Left ventricle myocardium inferior (tissue), 1 donor: Measurements from ENCODE around the gene MORF4L1. TPM values are rescaled to one million over a fixed set of nuclear protein-coding genes. Genes with fewer than 3 reads are reported as not detected.

Experiments
- DNase-seq: peaks from one replicate; pipeline ENCODE4 v3.0.0-alpha.2; 2020
- H3K27ac ChIP-seq: fragments of 200-600 bp; replicated peaks from 2 replicates; pipeline ENCODE4 v1.8.0; 2021
- H3K27me3 ChIP-seq: fragments of 200-600 bp; 2 replicates; pipeline ENCODE4 v1.8.0; 2021; ENCODE audit warnings: low read depth
- H3K36me3 ChIP-seq: fragments of 200-600 bp; 2 replicates; pipeline ENCODE4 v1.8.0; 2021
- H3K4me1 ChIP-seq: fragments of 200-600 bp; 2 replicates; pipeline ENCODE4 v1.8.0; 2021
- H3K4me3 ChIP-seq: fragments of 200-600 bp; 2 replicates; pipeline ENCODE4 v1.8.0; 2021; ENCODE audit warnings: mild to moderate bottlenecking, moderate library complexity
- H3K9me3 ChIP-seq: fragments of 200-600 bp; replicated peaks from 2 replicates; pipeline ENCODE4 v1.8.0; 2021
- intact Hi-C: fragments of 100-400 bp; cut with micrococcal nuclease; formaldehyde crosslinking; loops from one replicate; pipeline ENCODE4 v1.11.0; 2022
- total RNA-seq: library from RNA; stranded (reverse); fragmentation: NEBNext Ultra II Directional; extraction: Animal tissue kit (Norgen Biotek cat#: 25700); gene quantifications from one replicate; pipeline ENCODE4 v1.2.1, GENCODE V29; 2021
- TF ChIP-seq, protein P1 (sequence below): fragments of 200-600 bp; IDR thresholded peaks from 2 replicates; pipeline ENCODE4 v1.8.0; 2021; ENCODE audit warnings: antibody characterized with exemption, mild to moderate bottlenecking, borderline replicate concordance
- donor health status: DM: no; HTN: yes; CAD: no; lungs with severe emphysema.

MORF4L1 gene
- total RNA-seq, 1 donor from 2014 or later = 310 TPM

DNA sequence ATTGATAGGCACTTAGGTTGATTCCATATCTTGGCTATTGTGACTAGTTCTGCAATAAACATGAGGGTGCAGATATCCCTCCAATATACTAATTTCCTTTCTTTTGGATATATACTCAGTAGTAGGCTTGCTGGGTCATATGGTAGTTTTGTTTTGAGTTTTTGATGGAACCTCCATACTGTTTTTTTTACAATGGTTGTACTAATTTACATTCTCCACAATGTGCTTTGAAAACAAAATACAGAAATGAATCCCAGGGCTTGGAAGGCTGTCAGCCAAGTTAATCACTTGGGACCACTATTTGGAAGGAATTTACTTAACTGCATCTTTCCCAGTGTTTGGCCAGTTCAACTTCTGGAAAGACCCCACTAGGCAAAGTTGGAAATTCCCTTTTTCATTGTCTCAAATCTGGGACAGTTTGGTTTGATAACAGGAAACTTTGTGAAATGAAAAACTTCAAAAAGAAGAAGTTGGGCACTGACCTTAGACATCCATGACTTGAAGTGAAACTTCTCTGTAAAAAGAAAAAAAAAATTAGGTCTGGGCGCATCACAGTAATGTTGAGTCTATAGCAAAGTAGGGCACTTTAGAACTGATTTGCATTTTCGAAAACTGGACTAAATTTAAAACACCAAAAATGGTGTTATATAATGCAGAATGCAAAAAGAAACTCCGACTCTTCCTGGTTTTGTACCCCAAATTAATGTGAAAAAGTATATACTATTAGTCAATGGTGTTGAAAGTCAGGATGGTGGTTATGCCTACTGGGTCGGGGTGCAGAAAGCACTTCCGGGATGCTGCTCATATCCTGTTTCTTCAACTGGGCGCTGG is 66.2 kb downstream of the MORF4L1 start:
- DNase-seq = no peak
- Histone ChIP-seq H3K4me3 (no peak overlapping the region), H3K27me3 (no peaks in the 10 kb centered on the region), H3K27ac (peak overlapping the region; percentile 88), H3K36me3 (peaks cover 8% of the 10 kb centered on the region), H3K9me3 (no peaks in the 10 kb centered on the region), H3K4me1 (peaks cover 74% of the 10 kb centered on the region)
- intact Hi-C loops = no loop called here
- TF ChIP-seq, protein P1, sequence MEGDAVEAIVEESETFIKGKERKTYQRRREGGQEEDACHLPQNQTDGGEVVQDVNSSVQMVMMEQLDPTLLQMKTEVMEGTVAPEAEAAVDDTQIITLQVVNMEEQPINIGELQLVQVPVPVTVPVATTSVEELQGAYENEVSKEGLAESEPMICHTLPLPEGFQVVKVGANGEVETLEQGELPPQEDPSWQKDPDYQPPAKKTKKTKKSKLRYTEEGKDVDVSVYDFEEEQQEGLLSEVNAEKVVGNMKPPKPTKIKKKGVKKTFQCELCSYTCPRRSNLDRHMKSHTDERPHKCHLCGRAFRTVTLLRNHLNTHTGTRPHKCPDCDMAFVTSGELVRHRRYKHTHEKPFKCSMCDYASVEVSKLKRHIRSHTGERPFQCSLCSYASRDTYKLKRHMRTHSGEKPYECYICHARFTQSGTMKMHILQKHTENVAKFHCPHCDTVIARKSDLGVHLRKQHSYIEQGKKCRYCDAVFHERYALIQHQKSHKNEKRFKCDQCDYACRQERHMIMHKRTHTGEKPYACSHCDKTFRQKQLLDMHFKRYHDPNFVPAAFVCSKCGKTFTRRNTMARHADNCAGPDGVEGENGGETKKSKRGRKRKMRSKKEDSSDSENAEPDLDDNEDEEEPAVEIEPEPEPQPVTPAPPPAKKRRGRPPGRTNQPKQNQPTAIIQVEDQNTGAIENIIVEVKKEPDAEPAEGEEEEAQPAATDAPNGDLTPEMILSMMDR = no peak

DNA sequence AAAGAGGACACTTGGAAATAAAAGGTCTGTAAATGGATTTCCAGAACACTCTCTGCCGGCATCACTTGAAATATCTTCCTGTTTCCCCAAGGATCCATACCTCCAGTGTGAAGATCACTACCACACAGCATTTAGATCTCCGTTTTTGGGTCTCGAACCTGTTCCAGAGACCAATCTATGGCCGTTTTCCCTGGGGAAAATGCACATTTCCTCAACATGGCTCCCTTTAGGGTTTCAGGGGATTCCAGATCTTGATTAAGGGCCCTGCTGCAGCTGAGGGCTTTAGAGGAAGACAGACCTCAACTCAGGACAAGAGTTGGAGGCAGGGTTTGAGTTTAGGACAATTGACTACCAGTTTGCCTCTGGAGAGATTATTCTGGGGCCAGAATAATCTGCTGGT is 70.1 kb downstream of the MORF4L1 start:
- Histone ChIP-seq H3K9me3 (no peaks in the 10 kb centered on the region), H3K4me1 (peaks cover 49% of the 10 kb centered on the region), H3K36me3 (peaks cover 3% of the 10 kb centered on the region), H3K27ac (no peak overlapping the region), H3K27me3 (no peaks in the 10 kb centered on the region), H3K4me3 (no peak overlapping the region)
- intact Hi-C loops = no loop called here
- TF ChIP-seq, protein P1 = no peak
- no peak for DNase-seq

DNA sequence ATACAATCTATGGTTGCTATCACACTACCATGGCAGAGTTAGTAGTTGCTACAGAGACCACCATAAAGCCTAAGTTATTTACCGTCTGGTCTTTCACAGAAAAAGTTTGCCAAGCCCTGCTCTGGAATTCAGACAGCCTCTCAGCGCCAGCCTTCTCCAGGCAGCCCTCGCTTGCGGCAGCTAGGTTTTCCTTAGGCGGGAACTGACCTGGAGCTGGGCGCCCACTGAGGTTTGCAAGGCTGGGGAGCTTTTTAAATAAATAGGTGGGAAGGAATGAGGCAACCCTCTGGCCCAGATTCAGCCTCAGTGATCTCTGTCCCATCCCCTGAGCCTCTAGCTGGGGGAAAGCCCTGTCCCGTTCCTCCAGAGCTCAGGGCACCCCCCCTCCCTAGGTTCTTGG is 71.0 kb downstream of the MORF4L1 start:
- TF ChIP-seq, protein P1 = no peak
- Histone ChIP-seq H3K27me3 (no peaks in the 10 kb centered on the region), H3K4me3 (peak overlapping the region; percentile 87), H3K9me3 (no peaks in the 10 kb centered on the region), H3K4me1 (peaks cover 40% of the 10 kb centered on the region), H3K27ac (peak overlapping the region; percentile 85), H3K36me3 (no peaks in the 10 kb centered on the region)
- no peak for DNase-seq
- intact Hi-C loops = no loop called here

DNA sequence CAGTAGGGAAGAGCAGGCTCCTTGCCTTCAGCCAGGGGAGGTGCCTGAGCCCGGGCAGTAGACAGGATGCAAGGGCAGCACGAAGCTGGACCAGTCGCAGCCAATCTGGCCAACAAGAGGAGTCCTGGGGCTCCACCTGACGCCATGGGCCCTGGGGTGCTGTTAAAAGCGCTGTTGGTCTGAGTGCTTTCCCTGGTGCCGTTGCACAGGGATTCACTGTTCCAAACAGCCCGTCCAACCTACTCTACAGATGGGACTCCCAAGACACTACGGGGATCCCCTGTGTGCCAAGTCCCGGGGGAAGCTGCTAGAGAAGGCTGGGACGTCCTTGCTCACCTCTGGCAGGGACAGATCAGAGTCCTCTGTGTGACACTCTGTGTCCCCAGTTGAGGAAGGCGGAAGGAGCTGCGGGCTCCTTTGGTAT is 71.5 kb downstream of the MORF4L1 start:
- Histone ChIP-seq H3K27me3 (no peaks in the 10 kb centered on the region), H3K27ac (peak overlapping the region; percentile 85), H3K9me3 (no peaks in the 10 kb centered on the region), H3K4me1 (peaks cover 35% of the 10 kb centered on the region), H3K36me3 (no peaks in the 10 kb centered on the region), H3K4me3 (peak overlapping the region; percentile 87)
- no peak for DNase-seq
- TF ChIP-seq, protein P1 = no peak
- intact Hi-C loops = no loop called here

DNA sequence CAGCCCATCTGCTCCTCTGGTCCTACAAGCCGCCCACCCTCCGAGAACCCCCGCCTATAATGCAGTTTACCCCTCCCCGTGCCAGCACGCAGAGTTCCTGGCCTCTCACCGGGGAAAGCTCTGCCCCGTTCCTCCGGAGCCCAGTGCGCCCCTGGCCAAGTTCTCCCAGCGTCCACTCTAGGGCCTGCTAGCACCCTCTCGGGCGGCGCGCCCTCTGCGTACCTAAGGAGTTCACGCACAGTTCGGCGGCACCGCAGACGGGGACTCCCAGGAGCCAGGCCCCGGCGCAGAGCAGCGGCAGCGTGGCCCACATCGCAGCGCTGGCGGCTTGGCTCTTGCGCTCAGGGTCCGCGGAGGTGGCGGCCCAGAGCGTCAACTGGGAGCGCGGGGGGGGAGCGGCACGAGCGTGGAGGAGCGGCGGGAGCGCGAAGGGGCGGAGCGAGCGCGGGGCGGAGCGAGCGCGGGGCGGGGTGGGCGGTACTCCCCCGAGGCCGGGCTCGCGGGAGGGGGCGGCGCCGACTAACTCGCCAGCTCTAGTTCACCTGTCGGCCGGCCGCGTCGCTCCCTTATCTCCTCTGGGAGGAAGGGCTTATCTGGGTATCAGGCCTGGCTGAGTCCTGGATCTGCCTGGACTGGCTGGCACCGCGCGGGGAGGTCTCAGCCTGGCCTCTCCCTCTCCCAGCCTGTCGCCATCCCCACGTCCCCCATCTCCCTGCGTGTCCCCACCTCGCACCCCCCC is 72.1 kb downstream of the MORF4L1 start, which contains the start of gene CTSH:
Gene CTSH, minus strand, starts transcription at position 378 of the 739 bp plus-strand sequence. Its CDS starts 65 bp downstream, at position 313.
- H3K27me3 ChIP-seq = no peaks in the 10 kb centered on the region
- no peaks in the 10 kb centered on the region for H3K36me3 ChIP-seq
- H3K9me3 ChIP-seq = no peaks in the 10 kb centered on the region
- peak within 1 kb of the TSS; percentile 85 for H3K27ac ChIP-seq
- TF ChIP-seq, protein P1 = no peak
- intact Hi-C loops = no loop called here
- DNase-seq = peak; percentile 83
- H3K4me3 ChIP-seq = peak within 1 kb of the TSS; percentile 87
- peaks cover 33% of the 10 kb centered on the region for H3K4me1 ChIP-seq
